Ramos (cell line): Measurements from ENCODE around the gene SORL1.

ENCODE experiments used
- in situ Hi-C: fragments of 300-500 bp; cut with MboI; formaldehyde crosslinking; loops from one replicate; pipeline ENCODE4 v1.14.3; 2022; ENCODE audit warnings: low sequenced_read_pairs; ENCODE audit not compliant: unreplicated experiment

SORL1 gene

GRCh38 chr11:121425828-121426227, 26.3 kb upstream of the SORL1 start:
- in situ Hi-C loops = loop anchor here (25.0 kb wide), 1 partner anchor 1286 kb away; no protein-coding TSS in a partner anchor

GRCh38 chr11:121426476-121427399, 25.4 kb upstream of the SORL1 start:
- in situ Hi-C loops = loop anchor here (25.0 kb wide), 1 partner anchor 1286 kb away; no protein-coding TSS in a partner anchor

DNA sequence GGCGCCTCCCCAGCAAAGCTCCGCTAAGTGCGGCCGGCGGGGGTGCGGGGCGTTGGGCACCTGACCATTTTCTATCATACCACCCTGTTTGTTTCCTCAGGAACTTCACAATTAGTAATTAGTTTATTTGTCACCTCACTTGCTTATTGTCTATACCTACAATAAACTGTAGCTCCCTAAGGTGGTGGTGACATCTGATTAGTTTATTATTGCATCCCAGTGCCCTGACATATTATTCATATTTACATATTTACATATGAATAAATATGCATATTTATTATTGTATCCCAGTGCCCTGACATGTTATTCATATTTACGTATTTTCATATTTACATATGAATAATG, 24.7 kb upstream of the SORL1 start:
- in situ Hi-C loops = loop anchor here (25.0 kb wide), 1 partner anchor 1285 kb away; no protein-coding TSS in a partner anchor

DNA sequence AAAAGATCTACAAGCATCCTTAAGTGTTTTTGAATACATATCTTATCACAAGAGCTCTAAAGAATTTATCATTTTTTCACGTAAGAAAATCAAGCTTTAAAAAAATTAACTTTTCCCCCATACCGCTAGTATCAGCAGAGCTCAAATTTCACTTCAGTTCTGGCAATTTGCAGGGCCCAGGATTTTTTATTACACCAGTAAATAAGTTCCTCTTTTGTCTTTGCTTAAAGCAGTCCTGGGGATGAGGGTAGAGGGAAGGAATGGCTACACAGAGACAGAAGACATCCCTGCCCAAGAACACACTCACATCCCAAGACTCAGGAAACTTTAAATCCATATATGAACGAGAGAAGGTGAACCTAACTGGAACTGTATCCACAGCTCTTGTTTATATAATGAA, 22.6 kb upstream of the SORL1 start:
- in situ Hi-C loops = loop anchor here (25.0 kb wide), 1 partner anchor 1283 kb away; no protein-coding TSS in a partner anchor

DNA sequence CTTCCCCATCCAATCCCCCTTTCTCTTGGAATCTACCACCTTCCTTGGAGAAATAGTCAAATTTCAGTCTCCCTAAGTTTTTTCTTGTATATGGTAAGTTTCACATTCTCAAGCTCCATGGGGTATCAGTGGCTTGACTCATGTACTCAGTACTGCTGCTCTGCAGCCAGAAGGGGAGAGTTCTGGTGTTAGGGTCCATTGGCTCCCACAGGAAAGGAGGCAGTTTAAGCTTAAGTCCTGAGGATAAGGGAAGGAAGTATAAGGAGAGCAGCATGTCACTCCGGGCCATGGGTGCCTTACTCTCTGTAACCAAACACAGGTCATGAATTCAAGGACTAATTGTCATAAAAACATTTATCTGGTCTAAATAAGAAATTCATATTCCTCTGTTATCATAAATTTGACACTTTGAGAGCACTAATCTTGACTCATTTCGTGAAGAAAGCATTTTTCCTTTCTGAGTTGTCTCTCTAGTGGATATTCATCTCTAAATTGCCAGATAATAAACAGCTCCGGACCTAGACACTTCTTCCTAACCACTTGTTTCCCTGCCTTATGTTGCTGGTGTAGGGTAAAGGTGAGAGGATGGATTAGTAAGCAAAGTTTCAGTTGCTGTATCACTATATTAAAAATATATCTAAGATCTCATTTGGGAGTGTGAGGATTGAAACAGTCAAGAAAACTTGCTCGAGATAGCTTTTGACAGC, 20.1 kb upstream of the SORL1 start:
- in situ Hi-C loops = loop anchor here (25.0 kb wide), 1 partner anchor 1280 kb away; no protein-coding TSS in a partner anchor

DNA sequence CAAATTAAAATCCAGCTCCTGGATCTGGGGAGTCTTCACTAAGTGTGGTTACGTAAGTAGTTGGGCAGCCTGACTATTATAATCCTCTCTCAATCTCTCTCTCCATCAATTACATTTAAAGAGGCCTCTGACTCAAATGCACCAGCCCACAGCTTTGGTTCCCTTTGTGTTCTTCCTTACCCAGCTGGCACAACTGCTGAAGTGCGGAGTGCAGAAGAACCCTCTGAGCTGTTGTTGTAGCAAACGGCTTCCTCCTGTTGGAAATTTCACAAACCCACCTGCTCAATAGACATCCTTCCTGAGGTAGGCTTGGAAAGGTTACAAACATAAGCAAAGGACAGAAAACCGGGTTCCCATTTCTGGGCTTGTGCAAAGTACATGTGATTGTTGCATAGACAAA, 17.0 kb upstream of the SORL1 start:
- in situ Hi-C loops = loop anchor here (25.0 kb wide), 1 partner anchor 1277 kb away; no protein-coding TSS in a partner anchor

DNA sequence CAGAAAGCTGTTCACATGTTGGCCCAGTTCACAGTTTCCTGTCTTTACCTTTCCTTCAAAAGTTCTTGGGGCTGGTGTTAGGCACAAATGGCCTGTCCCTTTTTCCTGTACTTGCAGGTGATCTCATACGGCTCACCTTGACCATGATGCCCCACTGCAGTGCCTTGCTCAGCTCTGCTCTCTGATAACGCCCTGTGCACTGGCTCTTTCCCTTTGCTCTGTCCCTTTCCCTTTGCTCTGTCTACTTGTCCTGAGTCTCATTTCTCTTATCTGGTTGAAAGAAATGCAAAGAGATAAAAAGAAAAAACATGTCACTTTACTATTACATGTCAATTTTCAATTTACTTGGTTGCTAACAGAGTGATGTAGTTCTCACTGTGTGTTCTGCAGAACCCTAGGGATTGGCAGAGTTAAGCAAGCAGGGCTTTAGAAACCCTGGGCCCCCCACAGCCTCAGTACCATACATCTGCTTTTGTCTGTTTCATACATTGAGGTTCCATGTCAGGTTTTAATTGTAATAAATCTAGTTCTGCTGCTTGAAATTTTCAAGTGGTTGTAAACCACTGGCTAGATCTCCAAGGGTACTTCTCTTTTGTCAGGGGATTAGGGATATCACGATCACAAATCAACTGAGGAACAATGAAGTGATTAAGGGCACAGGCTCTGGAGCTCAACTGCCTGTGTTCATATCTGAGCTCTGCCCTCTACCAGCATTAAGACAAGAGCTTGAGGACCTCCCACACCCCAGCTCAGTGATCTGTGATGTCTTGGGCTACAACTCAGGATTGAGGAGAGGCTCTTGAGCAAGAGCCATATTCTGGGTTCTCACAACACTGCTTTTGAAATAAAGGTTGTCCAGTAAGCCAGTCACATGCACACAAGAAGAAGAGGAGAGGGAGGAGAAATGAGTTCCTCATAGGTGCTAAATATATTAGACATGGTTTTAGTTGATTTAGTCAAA, 16.3 kb upstream of the SORL1 start:
- in situ Hi-C loops = loop anchor here (25.0 kb wide), 1 partner anchor 1276 kb away; no protein-coding TSS in a partner anchor

DNA sequence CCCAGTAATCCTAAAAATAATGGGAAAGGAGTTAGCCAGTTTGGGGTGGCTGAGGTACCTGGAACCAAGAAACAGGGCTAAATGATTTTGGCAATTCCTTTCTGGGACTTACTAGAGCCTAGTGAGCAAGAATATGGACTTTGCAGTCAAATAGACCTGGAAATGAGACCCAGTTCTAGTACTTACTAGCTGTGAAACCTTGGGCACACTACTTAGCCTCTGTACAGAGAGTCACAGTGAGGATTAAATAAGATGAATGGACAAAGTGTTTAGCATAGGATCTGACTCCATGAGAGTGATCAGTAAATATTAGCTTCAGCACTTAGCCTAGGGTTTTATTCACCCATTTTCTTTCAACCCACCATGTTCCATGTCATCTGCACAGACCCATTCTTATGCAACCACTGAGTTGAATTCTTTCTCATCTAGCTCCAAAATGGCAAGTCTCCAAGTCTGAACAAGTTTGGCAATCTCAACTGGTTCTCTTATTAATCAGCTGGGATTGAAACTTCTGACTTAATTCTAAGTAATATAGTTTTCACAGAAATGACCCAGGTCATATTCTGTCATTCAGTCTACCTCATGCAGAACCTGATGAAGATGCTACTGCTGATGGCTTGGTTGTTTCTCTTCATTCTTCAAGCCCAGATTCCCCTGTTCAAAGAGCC, 15.0 kb upstream of the SORL1 start:
- in situ Hi-C loops = loop anchor here (25.0 kb wide), 1 partner anchor 1275 kb away; no protein-coding TSS in a partner anchor

GRCh38 chr11:121437686-121438078, 14.4 kb upstream of the SORL1 start:
- in situ Hi-C loops = loop anchor here (25.0 kb wide), 1 partner anchor 1275 kb away; no protein-coding TSS in a partner anchor

- in situ Hi-C loops = loop anchor here (25.0 kb wide), 1 partner anchor 1273 kb away; no protein-coding TSS in a partner anchor
Observed at GRCh38 chr11:121439337-121439736, 12.8 kb upstream of the SORL1 start.

GRCh38 chr11:121439759-121440158, 12.4 kb upstream of the SORL1 start:
- in situ Hi-C loops = loop anchor here (25.0 kb wide), 1 partner anchor 1273 kb away; no protein-coding TSS in a partner anchor

DNA sequence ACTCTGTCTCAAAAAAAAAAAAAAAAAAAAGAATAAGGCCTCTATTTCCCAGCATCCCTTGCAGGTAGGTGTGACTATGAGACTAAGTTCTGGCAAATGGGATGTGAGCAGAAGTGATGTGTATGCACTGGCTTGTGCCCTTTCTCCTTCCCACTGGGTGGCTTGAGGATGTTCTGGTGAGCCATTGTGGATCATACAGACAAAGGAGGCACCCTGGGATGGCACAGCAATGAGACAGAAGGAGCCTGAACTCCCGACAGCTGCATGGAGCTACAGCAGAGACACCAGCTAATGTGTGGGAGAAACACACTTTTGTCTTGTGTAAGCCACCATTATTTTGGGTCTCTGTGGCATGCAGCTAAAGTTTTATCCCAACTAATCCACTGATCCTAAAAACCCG, 10.6 kb upstream of the SORL1 start:
- in situ Hi-C loops = loop anchor here (25.0 kb wide), 1 partner anchor 1271 kb away; no protein-coding TSS in a partner anchor

DNA sequence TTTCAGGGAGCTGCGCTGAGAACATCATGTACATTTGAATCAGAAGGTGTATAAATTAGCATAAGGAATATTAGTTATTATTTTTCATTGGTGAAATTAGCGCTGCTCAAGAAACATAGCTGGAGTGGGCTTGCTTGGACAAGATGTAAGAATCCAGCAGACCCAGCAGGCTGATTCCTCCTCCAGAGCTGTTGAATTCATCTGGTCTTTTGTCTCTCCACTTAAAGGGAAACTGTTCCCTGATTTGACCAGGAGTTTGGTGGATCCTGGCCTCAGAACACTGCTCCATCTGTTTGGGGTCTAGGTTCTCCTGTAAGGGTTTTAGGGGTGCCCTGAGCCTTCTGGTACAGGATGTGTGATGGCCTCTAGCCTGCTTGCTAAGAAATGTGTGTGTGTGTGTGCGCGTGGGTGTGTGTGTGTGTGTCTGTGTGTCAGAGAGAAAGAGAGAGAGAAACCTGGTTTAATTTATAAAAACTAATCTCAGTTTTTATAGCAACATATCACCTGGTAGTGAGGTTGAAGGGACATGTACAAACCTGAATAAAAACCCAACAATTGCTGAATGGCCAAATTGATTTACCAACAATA, 8.3 kb upstream of the SORL1 start:
- in situ Hi-C loops = loop anchor here (25.0 kb wide), 1 partner anchor 1269 kb away; no protein-coding TSS in a partner anchor

GRCh38 chr11:121444526-121444925, 7.6 kb upstream of the SORL1 start:
- in situ Hi-C loops = loop anchor here (25.0 kb wide), 1 partner anchor 1268 kb away; no protein-coding TSS in a partner anchor

DNA sequence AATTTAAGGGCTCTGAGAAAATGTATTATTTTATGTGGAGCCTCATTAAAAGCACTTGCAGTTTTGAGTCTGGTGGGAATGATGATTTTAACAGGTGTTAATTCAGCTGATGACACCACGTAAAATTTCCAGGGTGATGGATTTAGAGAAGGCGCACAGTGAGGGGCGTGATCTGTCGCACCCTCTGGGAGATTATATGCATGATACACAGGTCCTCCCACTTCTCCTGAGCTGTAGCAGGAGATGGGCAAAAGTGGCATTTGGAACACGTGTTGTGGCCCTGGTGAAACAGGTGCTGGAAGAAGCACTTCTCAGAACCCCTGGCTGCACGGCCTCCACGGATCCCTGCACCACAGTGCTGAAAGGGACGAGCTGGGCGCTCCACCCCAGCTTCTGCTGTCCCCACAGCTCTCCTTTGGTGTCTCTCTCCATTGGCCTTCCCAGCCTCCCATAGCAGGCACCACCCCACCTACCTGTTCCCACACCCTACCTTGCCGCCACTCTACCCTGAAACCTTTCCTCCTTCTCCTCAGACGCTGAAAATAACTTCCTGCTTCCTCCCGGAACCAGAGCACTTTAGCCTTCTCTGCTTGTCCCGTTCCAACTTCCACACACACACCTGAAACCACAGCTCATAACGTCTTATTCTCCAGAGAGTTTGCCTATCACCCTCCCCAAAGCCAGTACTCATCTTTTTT, 6.9 kb upstream of the SORL1 start:
- in situ Hi-C loops = loop anchor here (25.0 kb wide), 1 partner anchor 1267 kb away; no protein-coding TSS in a partner anchor

DNA sequence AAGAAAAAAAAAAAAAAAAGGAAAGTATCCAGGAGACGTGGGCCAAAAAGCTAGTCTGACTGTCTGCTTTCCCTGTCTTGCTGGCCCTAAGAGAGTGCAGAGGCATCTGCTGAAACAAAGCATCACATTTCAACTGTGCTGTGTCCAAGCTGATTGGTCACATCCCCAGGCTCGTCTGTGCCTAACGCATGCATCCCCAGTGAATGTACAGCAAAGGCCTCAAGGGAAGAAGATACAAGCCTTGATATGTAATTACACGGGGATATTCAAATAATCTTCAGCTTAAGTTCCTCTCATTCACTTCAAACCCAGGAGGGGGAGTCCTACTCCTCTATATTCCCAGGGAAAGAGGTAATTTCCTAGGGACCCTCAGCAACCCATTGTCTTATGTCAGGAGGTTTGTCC, 5.4 kb upstream of the SORL1 start:
- in situ Hi-C loops = loop anchor here (25.0 kb wide), 1 partner anchor 1266 kb away; no protein-coding TSS in a partner anchor

GRCh38 chr11:121448011-121448410, 4.1 kb upstream of the SORL1 start:
- in situ Hi-C loops = loop anchor here (25.0 kb wide), 1 partner anchor 1264 kb away; no protein-coding TSS in a partner anchor
